Thoracic aorta (tissue), 2 donors: Measurements from ENCODE around the gene TULP3. TPM values are rescaled to one million over a fixed set of nuclear protein-coding genes. Genes with fewer than 3 reads are reported as not detected.

Experiments used
- ATAC-seq: fragments of 150-250 bp; one replicate; pipeline ENCODE4 v1.8.0; 2017; ENCODE audit warnings: low read depth; ENCODE audit not compliant: insufficient number of reproducible peaks, low FRiP score
- DNase-seq: peaks from one replicate; pipeline ENCODE4 v3.0.0-alpha.2; 2020; ENCODE audit warnings: low spot score
- H3K27ac ChIP-seq, 2 donors: fragments of 200-600 bp; sonication (generic); 1 replicate in 1 of 2; 2 replicates in 1 of 2; pipeline ENCODE4 v1.5.1; 2016; ENCODE audit warnings: mild to moderate bottlenecking in 2 of 2, moderate library complexity in 2 of 2
- H3K27me3 ChIP-seq: fragments of 200-600 bp; sonication (generic); replicated peaks from 2 replicates; pipeline ENCODE4 v1.6.0; 2016; ENCODE audit warnings: mild to moderate bottlenecking; ENCODE audit not compliant: insufficient read depth
- H3K36me3 ChIP-seq: fragments of 200-600 bp; sonication (generic); one replicate; pipeline ENCODE4 v1.5.1; 2016
- H3K4me1 ChIP-seq, 2 donors: fragments of 200-600 bp; sonication (generic); 1 replicate in 1 of 2; 2 replicates in 1 of 2; pipeline versions ENCODE4 v1.5.1 to v1.6.0; 2016; ENCODE audit warnings: low read depth in 2 of 2, mild to moderate bottlenecking in 1 of 2; ENCODE audit not compliant: control insufficient read depth in 1 of 2
- H3K4me3 ChIP-seq: fragments of 200-600 bp; sonication (generic); 2 replicates; pipeline ENCODE4 v1.5.1; 2016; ENCODE audit warnings: mild to moderate bottlenecking
- H3K9me3 ChIP-seq: fragments of 200-600 bp; sonication (generic); 2 replicates; pipeline ENCODE4 v1.5.1; 2016
- CTCF ChIP-seq: fragments of 200-600 bp; sonication (generic); IDR thresholded peaks from one replicate; pipeline ENCODE4 v1.5.1; 2019; ENCODE audit warnings: antibody characterized with exemption
- total RNA-seq, 2 donors: library from RNA; depleted of rRNA; stranded (reverse); fragments of >200 nt; gene quantifications; one replicate each; pipeline versions ENCODE4 v1.1.0 to v1.2.3, GENCODE V29; 2016

The TULP3 gene
- total RNA-seq, 2 donors from 2014 or later = 28.4 to 30.8 TPM

- no peak overlapping the region for H3K4me3 ChIP-seq
- DNase-seq = no peak
Observed at GRCh38 chr12:2851931-2852330, 38.8 kb upstream of the TULP3 start.

GRCh38 chr12:2853626-2854025, 37.1 kb upstream of the TULP3 start:
- no peak overlapping the region for H3K4me3 ChIP-seq
- peak; percentile 39 for ATAC-seq
- TF ChIP-seq CTCF = peak; percentile 84

More at GRCh38 chr12:2851931-2852330, 38.8 kb upstream of the TULP3 start:
- TF ChIP-seq CTCF = no peak
- H3K4me1 ChIP-seq = no peaks in the 10 kb centered on the region
- no peaks in the 10 kb centered on the region for H3K36me3 ChIP-seq
- H3K27me3 ChIP-seq = no peaks in the 10 kb centered on the region
- no peak for ATAC-seq
- H3K27ac ChIP-seq = no peak overlapping the region
- no peaks in the 10 kb centered on the region for H3K9me3 ChIP-seq

GRCh38 chr12:2854669-2855453, 35.8 kb upstream of the TULP3 start:
- Histone ChIP-seq H3K27ac (no peak overlapping the region), H3K9me3 (no peaks in the 10 kb centered on the region), H3K27me3 (no peaks in the 10 kb centered on the region), H3K36me3 (no peaks in the 10 kb centered on the region), H3K4me3 (no peak overlapping the region), H3K4me1 (no peaks in the 10 kb centered on the region)
- no peak for TF ChIP-seq CTCF
- DNase-seq (no peak), ATAC-seq (no peak)

More at GRCh38 chr12:2853626-2854025, 37.1 kb upstream of the TULP3 start:
- Histone ChIP-seq H3K27ac (no peak overlapping the region), H3K36me3 (no peaks in the 10 kb centered on the region), H3K27me3 (no peaks in the 10 kb centered on the region), H3K4me1 (no peaks in the 10 kb centered on the region), H3K9me3 (no peaks in the 10 kb centered on the region)
- peak; percentile 43 for DNase-seq

- no peaks in the 10 kb centered on the region for H3K4me1 ChIP-seq
- no peak for ATAC-seq
- no peaks in the 10 kb centered on the region for H3K36me3 ChIP-seq
- no peaks in the 10 kb centered on the region for H3K9me3 ChIP-seq
- no peak overlapping the region for H3K4me3 ChIP-seq
- DNase-seq = no peak
- H3K27me3 ChIP-seq = no peaks in the 10 kb centered on the region
- TF ChIP-seq CTCF = no peak
- H3K27ac ChIP-seq = no peak overlapping the region
Observed at GRCh38 chr12:2855546-2855945, 35.1 kb upstream of the TULP3 start.

GRCh38 chr12:2856051-2856450, 34.6 kb upstream of the TULP3 start:
- no peaks in the 10 kb centered on the region for H3K9me3 ChIP-seq
- no peaks in the 10 kb centered on the region for H3K27me3 ChIP-seq
- H3K4me3 ChIP-seq = no peak overlapping the region
- no peaks in the 10 kb centered on the region for H3K36me3 ChIP-seq
- H3K27ac ChIP-seq = no peak overlapping the region
- no peaks in the 10 kb centered on the region for H3K4me1 ChIP-seq
- no peak for DNase-seq
- no peak for TF ChIP-seq CTCF
- ATAC-seq = no peak
